ENCODE data around the gene STRA8.

Gene STRA8

GRCh38 chr7:135239263-135239662 lies 5.6 kb downstream of the STRA8 start:
- no peak for DNase-seq (ENCODE audit: low read depth)

- DNase-seq (ENCODE audit: low read depth): no peak
These were observed 6.8 kb downstream of the STRA8 start for GRCh38 chr7:135240441-135240840.

GRCh38 chr7:135242096-135242684 lies 8.6 kb downstream of the STRA8 start:
- DNase-seq (ENCODE audit: low read depth): no peak

- DNase-seq (ENCODE audit: low read depth): no peak
These were observed 11.9 kb downstream of the STRA8 start for GRCh38 chr7:135245226-135246190.

GRCh38 chr7:135246191-135246825 lies 12.7 kb downstream of the STRA8 start:
- DNase-seq (ENCODE audit: low read depth): no peak

- no peak for DNase-seq (ENCODE audit: low read depth)
These were observed 14.3 kb downstream of the STRA8 start for GRCh38 chr7:135247746-135248471.

- no peak for DNase-seq (ENCODE audit: low read depth)
These were observed 14.9 kb downstream of the STRA8 start for GRCh38 chr7:135248546-135248945.

GRCh38 chr7:135251496-135252391 lies 18.1 kb downstream of the STRA8 start:
- DNase-seq (ENCODE audit: low read depth): no peak

GRCh38 chr7:135253851-135254771 lies 20.5 kb downstream of the STRA8 start:
- DNase-seq (ENCODE audit: low read depth): peak; percentile 48

GRCh38 chr7:135257790-135258189 lies 24.2 kb downstream of the STRA8 start:
- no peak for DNase-seq (ENCODE audit: low read depth)

- DNase-seq (ENCODE audit: low read depth): no peak
These were observed 24.9 kb downstream of the STRA8 start for GRCh38 chr7:135258585-135258984.

- no peak for DNase-seq (ENCODE audit: low read depth)
These were observed 26.1 kb downstream of the STRA8 start for GRCh38 chr7:135259702-135260101.

- no peak for DNase-seq (ENCODE audit: low read depth)
These were observed 26.8 kb downstream of the STRA8 start for GRCh38 chr7:135260470-135260869.

GRCh38 chr7:135260930-135261721 lies 27.5 kb downstream of the STRA8 start:
- no peak for DNase-seq (ENCODE audit: low read depth)

GRCh38 chr7:135262623-135263320 lies 29.1 kb downstream of the STRA8 start:
- DNase-seq (ENCODE audit: low read depth): no peak

GRCh38 chr7:135263321-135263970 lies 29.8 kb downstream of the STRA8 start:
- no peak for DNase-seq (ENCODE audit: low read depth)

GRCh38 chr7:135265637-135266036 lies 32.0 kb downstream of the STRA8 start:
- DNase-seq (ENCODE audit: low read depth): no peak

- no peak for DNase-seq (ENCODE audit: low read depth)
These were observed 36.3 kb downstream of the STRA8 start for GRCh38 chr7:135269921-135270320.

Data from HS-5 (cell line).